T-helper 9 cell (primary cell): ENCODE results near the gene ZNF611.
"Not testable (repeated sequence)": the region's sequence is repeated elsewhere in the genome, so short reads cannot be mapped to it uniquely, and the experiment has no call there.

Experiments
- DNase-seq: peaks from one replicate; pipeline ENCODE4 v3.0.0-alpha.2; 2020
- total RNA-seq, 2 donors: gene quantifications; one replicate each; lab custom pipeline; 2026; lab: John Stamatoyannopoulos, UW

The ZNF611 gene
- total RNA-seq: 24.1 to 38.5 reads per million in 2 donors

DNA sequence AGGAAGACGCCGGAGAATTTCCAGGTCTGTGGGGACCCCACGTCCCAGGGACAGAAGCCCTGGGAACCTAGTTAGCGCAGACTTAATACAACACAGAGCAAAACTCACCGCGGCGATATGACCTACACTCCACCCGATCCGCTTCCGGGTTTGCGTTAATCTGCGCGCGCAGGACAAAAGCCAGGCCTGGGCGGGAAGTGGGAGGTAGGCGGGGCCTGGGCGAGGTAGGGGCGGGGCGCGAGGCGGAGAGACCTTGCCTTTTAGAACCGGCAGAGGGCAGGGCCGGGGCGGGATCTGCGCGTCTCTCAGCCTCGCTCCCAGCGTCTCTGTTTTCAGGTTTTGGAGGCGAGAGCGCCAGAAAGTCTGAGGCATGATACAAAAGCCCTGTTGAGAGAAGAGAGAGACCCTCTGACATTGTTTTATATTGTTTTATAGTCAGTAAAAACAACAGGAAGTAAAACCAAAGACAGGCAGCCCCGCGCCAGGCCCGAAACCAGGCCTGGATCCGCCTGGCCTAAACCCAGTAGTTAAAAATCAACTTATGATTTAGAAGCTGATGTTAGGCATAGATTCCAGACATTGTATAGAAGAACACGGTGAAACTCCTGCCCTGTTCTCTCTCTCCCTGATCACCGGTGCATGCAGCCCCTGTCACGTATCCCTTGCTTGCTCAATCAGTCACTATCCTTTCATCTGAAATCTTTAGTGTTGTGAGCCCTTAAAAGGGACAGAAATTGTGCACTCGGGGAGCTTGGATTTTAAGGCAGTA is at the start of gene ZNF611:
TSS of gene ZNF611 (minus strand) at position 152 of the 769 bp plus-strand sequence. CDS start 19,150 bp downstream, outside the sequence.
- DNase-seq: peak; percentile 99

GRCh38 chr19:52782864-52783263 is 48.0 kb upstream of the ZNF611 start:
- not testable (repeated sequence) for DNase-seq

DNA sequence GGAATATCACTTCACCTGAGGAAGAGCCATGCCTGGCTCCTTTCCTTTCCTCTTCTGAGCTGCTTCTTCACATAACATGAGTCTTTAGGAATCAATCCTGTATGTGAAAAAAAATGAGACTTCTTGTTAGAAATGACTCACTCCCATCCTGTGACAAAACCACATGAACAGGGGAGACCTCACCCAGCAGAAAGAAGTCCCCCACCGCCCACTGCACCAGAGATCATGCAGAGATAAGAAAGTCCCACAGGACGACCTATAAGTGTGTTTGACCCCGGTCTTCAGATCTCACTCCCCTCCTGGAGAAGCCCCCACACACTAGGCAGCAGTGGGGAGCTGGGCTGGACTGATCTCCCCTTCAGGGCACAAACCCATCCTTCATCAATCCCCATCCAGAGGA is 44.0 kb upstream of the ZNF611 start:
- no peak for DNase-seq

DNA sequence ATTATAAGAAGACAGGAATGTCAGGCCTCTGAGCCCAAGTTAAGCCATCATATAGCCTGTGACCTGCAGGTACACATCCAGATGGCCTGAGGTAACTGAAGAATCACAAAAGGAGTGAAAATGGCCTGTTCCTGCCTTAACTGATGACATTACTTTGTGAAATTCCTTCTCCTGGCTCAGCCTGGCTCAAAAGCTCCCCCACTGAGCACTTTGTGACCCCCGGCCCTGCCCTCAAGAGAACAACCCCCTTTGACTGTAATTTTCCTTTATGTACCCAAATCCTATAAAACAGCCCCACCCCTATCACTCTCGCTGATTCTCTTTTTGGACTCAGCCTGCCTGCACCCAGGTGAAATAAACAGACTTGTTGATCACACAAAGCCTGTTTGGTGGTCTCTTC is 21.6 kb upstream of the ZNF611 start:
- not testable (repeated sequence) for DNase-seq

DNA sequence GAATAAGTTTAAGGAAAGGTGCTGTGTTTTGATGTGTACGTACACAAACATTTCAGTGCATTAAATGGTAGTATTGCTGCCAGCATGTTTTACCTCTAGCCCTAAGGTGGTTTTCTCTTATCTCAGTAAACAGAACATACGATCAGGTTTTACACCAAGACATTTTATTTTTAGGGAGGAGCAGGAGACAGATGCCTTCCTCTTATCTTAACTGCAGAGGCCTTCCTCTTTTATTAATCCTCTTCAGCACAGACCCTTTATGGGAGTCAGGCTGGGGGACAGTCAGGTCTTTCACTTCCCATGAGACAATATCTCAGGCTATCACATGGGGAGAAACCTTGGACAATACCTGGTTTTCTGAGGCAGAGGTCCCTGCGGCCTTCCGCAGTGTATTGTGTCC is 14.9 kb upstream of the ZNF611 start:
- no peak for DNase-seq

DNA sequence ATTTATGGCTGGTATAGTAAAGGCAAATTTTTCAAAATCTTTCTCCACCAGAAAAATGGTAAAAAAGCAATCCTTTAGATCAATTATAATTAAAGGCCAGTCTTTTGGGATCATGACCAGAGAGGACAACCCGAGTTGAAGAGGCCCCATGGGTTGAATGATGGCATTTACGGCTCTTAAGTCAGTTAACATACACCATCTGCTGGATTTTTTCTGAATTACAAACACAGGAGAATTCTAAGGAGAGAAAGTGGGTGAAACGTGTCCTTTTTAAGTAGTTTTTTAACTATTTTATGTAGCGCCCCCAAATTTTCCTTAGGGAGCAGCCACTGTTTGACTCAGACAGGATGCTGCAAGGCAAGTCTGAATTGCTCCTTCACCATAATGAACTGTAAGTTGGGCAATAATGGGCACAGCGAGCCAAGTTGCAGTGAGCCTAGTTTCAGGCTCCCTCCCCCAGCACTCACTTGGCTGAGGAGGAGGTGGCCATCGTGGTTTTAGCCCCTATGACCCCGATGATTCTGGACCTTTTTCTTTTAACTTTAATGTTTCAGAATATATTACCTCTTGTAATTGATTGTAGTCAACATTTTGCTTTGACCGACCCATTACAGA is 13.6 kb upstream of the ZNF611 start:
- DNase-seq: no peak

DNA sequence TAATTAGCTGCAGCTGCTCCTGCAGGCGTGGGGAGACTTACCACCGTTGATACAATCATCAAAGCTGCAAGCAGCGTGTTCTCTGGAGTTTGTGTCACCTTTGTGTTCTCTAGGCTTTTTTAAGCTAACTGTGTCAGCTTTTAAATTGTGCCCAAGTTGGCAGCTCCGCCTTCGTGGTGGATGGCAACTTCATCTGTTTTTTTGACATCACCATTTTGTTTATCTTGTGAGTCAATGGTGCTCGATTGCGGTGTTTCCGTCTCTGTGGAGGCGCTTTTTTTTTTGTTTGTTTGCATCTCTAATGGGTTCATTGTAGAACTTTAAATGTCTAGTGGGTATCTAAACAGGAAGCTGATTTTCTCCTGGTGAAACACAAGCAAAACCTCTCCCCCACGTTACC is 11.1 kb upstream of the ZNF611 start:
- DNase-seq: not testable (repeated sequence)

- no peak for DNase-seq
Measured at GRCh38 chr19:52743091-52743490, 8.2 kb upstream of the ZNF611 start.

DNA sequence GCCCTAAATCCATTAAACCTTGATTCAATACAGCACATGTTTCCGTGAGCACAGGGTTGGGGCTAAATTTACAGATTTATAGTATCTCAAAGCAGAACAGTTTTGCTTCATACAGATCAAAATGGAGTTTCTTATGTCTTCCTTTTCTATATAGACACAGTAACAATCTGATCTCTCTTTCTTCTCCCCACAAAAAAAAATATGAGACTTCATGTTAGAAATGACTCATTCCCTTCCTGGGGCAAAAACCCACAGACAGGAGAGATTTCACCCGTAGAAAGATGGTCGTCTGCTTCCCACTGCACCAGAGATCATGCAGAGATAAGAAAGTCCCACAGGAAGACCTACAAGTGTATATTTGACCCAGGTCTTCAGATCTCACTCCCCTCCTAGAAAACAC is 7.7 kb upstream of the ZNF611 start:
- DNase-seq: no peak

DNA sequence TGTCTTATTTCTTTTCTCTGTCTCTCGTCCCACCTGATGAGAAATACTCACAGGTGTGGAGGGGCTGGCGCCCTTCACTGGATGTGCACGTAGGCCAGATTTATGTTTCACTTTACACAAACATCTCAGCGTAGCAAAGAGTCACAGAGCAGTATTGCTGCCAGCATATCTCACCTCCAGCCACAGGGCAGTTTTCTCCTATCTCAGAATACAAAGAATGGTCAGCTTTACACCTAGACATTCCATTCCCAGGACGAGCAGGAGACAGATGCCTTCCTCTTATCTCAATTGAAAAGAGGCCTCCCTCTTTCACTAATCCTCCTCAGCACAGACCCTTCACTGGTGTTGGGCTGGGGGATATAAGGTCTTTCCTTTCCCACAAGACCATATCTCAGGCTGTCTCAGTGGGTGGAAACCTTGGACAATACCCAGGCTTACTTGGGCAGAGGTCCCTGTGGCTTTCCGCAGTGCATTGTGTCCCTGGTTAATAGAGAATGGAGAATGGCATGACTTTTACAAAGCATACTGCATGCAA is 7.2 kb upstream of the ZNF611 start:
- DNase-seq: no peak

GRCh38 chr19:52741371-52741770 is 6.5 kb upstream of the ZNF611 start:
- not testable (repeated sequence) for DNase-seq

- DNase-seq: no peak
Measured at GRCh38 chr19:52739576-52739975, 4.7 kb upstream of the ZNF611 start.

GRCh38 chr19:52735734-52736133 is 890 bp upstream of the ZNF611 start:
- no peak for DNase-seq

GRCh38 chr19:52734331-52734892 is 432 bp downstream of the ZNF611 start:
- peak; percentile 6 for DNase-seq

DNA sequence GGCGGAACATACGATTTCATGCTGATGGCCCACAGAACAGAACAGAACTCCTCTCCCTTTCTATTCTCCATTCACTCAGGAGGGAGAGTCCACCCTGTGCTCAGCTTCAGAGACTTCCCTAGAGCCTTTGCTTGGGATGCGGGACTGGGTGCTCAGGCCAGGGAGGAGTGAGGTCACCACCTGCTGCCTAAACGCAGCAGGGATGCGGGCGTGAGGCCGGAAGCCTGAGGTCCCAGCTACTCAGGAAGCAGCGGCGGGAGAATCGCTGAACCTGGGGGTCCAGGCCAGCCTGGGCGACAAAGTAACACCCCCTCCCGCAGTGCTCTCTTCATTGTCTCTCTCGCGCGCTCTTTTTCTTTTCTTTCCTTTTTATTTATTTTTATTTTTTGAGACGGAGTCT is 8.8 kb downstream of the ZNF611 start:
- not testable (repeated sequence) for DNase-seq

- DNase-seq: no peak
Measured at GRCh38 chr19:52725528-52725961, 9.3 kb downstream of the ZNF611 start.

DNA sequence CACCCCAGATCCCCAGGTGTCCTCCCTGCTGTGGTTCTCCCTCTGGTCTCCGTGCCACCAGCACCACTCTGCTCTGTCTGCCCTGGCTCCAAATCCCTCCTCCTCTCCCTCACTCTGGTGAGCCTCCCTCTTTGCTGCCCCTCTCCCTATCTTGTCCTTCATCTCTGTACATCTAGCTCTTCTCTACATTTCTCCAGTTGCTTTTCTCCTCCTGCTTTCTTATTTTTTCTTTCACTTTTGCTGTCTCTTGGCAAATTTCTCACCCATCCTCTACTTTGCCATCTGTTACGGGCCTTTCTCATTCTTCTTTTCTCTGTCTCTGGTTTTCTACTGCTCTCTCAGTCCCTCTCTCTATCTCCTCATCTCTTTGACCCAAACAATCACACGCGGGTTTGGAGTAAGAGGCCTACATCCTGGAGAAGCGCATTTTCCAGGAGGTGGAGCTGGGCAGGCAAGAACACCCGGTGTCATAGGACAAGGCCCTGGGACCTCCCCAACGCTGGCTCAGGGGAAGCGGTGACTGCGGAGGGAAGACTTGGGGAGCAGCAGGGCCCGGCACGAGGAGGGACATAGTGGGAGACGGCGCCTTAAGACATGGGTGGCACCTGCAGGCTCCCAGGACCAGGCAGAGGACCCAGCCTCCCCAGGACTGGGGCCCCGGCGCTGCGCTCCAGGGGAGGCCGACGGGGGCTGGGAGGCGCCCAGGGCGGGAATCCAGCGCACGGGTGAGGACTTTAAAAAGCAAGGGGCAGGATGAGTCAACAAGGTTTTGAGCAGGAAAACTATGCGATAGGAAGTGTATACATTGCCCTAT is 9.9 kb downstream of the ZNF611 start:
- DNase-seq: no peak

GRCh38 chr19:52723907-52724598 is 10.8 kb downstream of the ZNF611 start:
- DNase-seq: not testable (repeated sequence)

- no peak for DNase-seq
Measured at GRCh38 chr19:52722062-52723003, 12.5 kb downstream of the ZNF611 start.

GRCh38 chr19:52720541-52720940 is 14.3 kb downstream of the ZNF611 start:
- DNase-seq: not testable (repeated sequence)

DNA sequence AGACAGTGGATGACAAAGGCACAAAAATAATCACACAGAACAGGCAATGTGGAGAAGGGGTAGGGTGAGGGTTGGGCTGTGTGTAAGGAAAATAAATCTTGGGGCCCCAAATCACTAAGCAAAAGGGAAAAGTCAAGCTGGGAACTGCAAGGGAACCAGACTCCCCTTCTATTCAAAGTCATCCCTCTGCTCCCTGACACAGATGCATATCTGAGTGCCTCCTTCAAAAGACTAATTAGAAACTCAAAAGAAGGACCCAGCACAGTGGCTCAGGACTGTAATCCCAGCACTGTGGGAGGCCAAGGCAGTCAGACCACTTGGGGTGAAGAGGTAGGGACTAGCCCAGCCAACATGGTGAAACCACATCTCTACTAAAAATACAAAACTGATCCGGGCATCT is 18.3 kb downstream of the ZNF611 start:
- DNase-seq: no peak
